22Rv1 (cell line): ENCODE results near the gene PCSK6.

Experiments used
- H3K27ac ChIP-seq: fragments of 450-650 bp; 2 replicates; pipeline ENCODE4 v1.5.1; 2017
- ZFX ChIP-seq: fragments of 450-650 bp; IDR thresholded peaks from 2 replicates; pipeline ENCODE4 v1.6.1; 2017; ENCODE audit warnings: antibody characterized with exemption, borderline replicate concordance
- TF ChIP-seq, protein P1 (sequence below): fragments of 450-650 bp; IDR thresholded peaks from 2 replicates; pipeline ENCODE4 v1.5.1; 2017; ENCODE audit warnings: mild to moderate bottlenecking

Gene PCSK6

DNA sequence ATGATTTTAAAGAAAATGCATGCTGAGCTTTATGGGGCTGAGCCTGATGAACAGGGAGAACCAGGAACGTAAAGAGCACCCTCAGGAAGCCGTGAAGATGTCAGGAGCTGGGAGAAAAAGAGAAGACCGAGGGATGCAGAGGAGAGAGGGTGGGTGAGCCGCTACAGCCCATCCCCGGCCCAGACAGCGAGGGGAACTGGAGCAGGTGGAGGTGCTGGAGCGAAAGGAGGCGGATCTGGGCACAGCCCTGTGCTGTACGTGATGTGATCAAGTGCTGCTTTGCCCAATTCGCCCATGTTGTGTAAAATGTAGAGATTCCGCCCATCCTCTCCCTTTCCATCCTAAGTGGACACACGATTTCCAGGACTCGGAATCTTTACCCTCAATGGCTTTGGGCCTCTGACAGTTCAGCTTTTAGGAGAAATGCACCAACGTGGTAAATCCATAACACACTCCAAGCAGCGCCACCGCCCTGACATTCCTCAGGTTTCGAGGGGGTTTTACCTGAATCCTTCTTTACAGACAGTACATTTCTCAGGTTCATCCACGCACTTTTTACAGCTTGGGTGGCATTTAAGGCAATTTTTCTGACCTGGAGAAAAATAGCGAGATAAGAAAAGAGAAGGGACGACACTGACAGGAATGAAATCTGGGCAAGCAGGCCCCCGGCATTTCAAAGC is 167.4 kb downstream of the PCSK6 start:
- TF ChIP-seq ZFX: no peak
- TF ChIP-seq, protein P1, sequence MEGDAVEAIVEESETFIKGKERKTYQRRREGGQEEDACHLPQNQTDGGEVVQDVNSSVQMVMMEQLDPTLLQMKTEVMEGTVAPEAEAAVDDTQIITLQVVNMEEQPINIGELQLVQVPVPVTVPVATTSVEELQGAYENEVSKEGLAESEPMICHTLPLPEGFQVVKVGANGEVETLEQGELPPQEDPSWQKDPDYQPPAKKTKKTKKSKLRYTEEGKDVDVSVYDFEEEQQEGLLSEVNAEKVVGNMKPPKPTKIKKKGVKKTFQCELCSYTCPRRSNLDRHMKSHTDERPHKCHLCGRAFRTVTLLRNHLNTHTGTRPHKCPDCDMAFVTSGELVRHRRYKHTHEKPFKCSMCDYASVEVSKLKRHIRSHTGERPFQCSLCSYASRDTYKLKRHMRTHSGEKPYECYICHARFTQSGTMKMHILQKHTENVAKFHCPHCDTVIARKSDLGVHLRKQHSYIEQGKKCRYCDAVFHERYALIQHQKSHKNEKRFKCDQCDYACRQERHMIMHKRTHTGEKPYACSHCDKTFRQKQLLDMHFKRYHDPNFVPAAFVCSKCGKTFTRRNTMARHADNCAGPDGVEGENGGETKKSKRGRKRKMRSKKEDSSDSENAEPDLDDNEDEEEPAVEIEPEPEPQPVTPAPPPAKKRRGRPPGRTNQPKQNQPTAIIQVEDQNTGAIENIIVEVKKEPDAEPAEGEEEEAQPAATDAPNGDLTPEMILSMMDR: no peak
- H3K27ac ChIP-seq: no peak overlapping the region

DNA sequence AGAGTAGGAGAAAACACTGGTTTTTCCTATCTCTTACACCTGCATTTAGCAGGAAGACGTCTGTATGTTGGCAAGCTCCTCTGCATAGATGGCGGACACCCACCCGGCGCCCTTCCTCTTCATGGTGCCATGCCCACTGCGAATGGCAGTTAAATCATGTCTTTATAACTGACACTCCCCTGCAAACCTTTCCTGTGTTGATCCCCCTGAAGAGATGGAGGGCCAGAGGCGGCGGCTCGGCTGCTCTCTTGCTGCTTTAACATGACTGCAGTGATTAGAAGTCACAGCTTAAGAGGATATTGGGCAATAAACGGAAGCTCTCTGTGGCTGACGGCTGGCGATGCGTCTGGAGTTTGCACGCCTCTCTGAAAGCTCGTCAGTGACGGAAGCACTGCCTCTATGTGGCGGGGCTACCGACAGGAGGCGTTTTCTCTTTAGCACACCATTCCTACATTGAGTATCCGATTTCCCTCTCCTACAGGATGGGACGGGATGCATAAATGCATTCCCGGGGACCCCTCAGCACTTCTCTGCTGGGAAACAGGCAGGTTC is 168.9 kb downstream of the PCSK6 start:
- TF ChIP-seq, protein P1: no peak
- TF ChIP-seq ZFX: no peak
- no peak overlapping the region for H3K27ac ChIP-seq

GRCh38 chr15:101318839-101319238 is 170.7 kb downstream of the PCSK6 start:
- no peak overlapping the region for H3K27ac ChIP-seq
- TF ChIP-seq, protein P1: no peak
- TF ChIP-seq ZFX: no peak

- TF ChIP-seq, protein P1: no peak
- TF ChIP-seq ZFX: no peak
Observed at GRCh38 chr15:101318147-101318819, 171.2 kb downstream of the PCSK6 start.

DNA sequence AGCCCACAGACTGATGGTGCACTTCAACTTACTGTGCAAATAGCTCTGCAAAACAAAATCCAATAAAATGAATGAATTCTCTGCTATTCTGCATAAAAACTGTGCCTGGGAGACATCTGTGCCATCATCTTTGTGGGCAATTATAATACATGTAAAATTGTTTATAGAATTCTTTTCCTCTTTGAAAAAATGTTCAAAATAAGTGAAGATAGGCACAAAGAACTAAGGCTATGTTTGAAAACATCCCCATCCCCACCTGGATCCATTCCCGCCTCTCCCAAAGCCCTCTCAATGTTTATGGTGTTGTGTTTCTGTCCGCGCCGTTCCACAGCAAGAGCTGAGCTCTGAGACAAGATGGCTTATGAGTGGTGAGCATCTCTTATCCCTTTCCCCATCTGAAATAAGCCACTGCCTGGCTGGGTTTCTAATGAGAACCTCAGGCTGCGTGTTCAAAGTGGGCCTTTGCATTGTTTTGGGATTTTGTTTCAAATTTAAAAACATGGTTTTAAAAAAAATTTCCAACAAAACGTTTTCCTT is 172.1 kb downstream of the PCSK6 start:
- no peak overlapping the region for H3K27ac ChIP-seq

More at GRCh38 chr15:101318147-101318819, 171.2 kb downstream of the PCSK6 start:
- no peak overlapping the region for H3K27ac ChIP-seq

DNA sequence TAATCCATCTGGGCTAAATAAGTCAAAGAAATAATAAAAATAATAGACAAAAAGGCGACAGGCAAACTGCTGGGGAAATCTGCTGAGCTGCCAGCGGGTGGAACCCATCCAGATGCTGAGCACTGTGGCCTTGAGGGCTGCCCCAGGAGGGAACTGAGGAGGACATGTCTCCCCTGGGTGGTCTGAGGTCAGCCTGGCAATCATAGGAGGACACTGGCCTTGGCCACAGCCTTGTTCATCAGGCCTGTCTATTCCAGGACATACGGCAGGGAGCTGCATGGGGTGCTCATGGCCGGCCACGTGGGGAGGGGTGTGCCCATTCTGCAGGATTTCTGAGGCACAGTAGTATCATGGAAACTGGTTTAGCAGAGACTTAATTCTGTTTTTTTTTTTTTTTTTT is 173.0 kb downstream of the PCSK6 start:
- TF ChIP-seq, protein P1: no peak
- TF ChIP-seq ZFX: no peak

More for the DNA sequence above, 172.1 kb downstream of the PCSK6 start:
- TF ChIP-seq, protein P1: no peak
- no peak for TF ChIP-seq ZFX

More for the DNA sequence above, 173.0 kb downstream of the PCSK6 start:
- H3K27ac ChIP-seq: no peak overlapping the region
